KMS-11 (cell line): ENCODE data around the gene NPEPL1.
"Not testable (repeated sequence)": the region's sequence is repeated elsewhere in the genome, so short reads cannot be mapped to it uniquely, and the experiment has no call there.

Experiments used
- H2AFZ ChIP-seq: fragments of 200-600 bp; sonication (generic); 2 replicates; pipeline ENCODE4 v1.6.1; 2016; ENCODE audit warnings: antibody characterized with exemption, mixed run types, low read depth
- H3K27ac ChIP-seq: fragments of 200-600 bp; sonication (generic); 2 replicates; pipeline ENCODE4 v1.6.1; 2016; ENCODE audit warnings: mild to moderate bottlenecking, mixed run types
- H3K27me3 ChIP-seq: fragments of 200-600 bp; sonication (generic); 2 replicates; pipeline ENCODE4 v1.6.1; 2017; ENCODE audit warnings: mild to moderate bottlenecking, low read depth, mixed run types, moderate library complexity; ENCODE audit not compliant: insufficient read depth
- H3K36me3 ChIP-seq: fragments of 200-600 bp; sonication (generic); 2 replicates; pipeline ENCODE4 v1.6.1; 2017; ENCODE audit warnings: mild to moderate bottlenecking, mixed run types; ENCODE audit not compliant: insufficient read depth
- H3K4me1 ChIP-seq: fragments of 200-600 bp; sonication (generic); 2 replicates; pipeline ENCODE4 v1.6.1; 2016; ENCODE audit warnings: mild to moderate bottlenecking, low read depth, mixed run types; ENCODE audit not compliant: poor library complexity, severe bottlenecking
- H3K4me2 ChIP-seq: fragments of 200-600 bp; sonication (generic); 2 replicates; pipeline ENCODE4 v1.7.0; 2016; ENCODE audit warnings: mild to moderate bottlenecking, mixed run types
- H3K4me3 ChIP-seq: fragments of 200-600 bp; sonication (generic); IDR thresholded peaks from 2 replicates; pipeline ENCODE4 v1.6.1; 2017; ENCODE audit warnings: low read depth, low read length, mixed read lengths; ENCODE audit not compliant: insufficient read depth
- H3K79me2 ChIP-seq: fragments of 200-600 bp; sonication (generic); 2 replicates; pipeline ENCODE4 v1.6.1; 2016; ENCODE audit warnings: low read depth, mixed run types; ENCODE audit not compliant: insufficient read depth
- H3K9ac ChIP-seq: fragments of 200-600 bp; sonication (generic); 2 replicates; pipeline ENCODE4 v1.6.1; 2016; ENCODE audit warnings: mild to moderate bottlenecking, mixed run types
- H4K20me1 ChIP-seq: fragments of 200-600 bp; sonication (generic); 2 replicates; pipeline ENCODE4 v1.6.1; 2016; ENCODE audit warnings: mild to moderate bottlenecking, mixed run types; ENCODE audit not compliant: insufficient read depth
- CTCF ChIP-seq: fragments of 200-600 bp; sonication (generic); conservative IDR thresholded peaks from 2 replicates; pipeline ENCODE4 v1.6.1; 2017; ENCODE audit warnings: low read depth, mild to moderate bottlenecking, antibody characterized with exemption, low read length, moderate library complexity, mixed read lengths

NPEPL1 gene

DNA sequence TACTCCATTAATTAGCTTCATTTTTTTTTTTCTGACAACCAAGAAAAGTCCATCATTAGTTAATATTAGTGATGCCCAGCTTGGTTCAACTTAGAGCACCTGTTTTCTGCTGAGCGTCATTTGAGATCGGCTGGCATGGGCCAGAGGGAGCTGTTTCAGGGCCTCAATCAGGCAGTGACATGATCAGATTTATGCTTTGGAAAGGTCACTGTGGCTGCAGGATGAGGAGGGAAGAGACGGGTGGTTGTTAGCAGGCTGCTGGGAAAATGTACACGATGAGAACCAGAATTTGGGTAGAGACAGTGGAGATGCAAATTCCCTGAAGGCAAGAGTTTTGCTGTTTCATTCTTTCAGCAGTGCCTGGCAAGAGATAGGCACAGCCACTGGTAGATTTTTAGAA, 45.9 kb upstream of the NPEPL1 start:
- H3K79me2 ChIP-seq, result peaks cover 8% of the 10 kb centered on the region
- no peak overlapping the region for H3K4me3 ChIP-seq
- H3K4me1 ChIP-seq, result no peaks in the 10 kb centered on the region
- H2AFZ ChIP-seq, result no peak overlapping the region
- H3K36me3 ChIP-seq, result no peaks in the 10 kb centered on the region
- no peak overlapping the region for H3K4me2 ChIP-seq
- TF ChIP-seq CTCF, result no peak
- H3K27ac ChIP-seq, result no peak overlapping the region
- H4K20me1 ChIP-seq, result no peaks in the 10 kb centered on the region
- H3K27me3 ChIP-seq, result no peaks in the 10 kb centered on the region; the same call in 1 of the 2 replicates
- no peak overlapping the region for H3K9ac ChIP-seq

- TF ChIP-seq CTCF, result no peak
- H3K9ac ChIP-seq, result no peak overlapping the region
- no peaks in the 10 kb centered on the region for H3K27me3 ChIP-seq
- H3K4me1 ChIP-seq, result no peaks in the 10 kb centered on the region
- H3K36me3 ChIP-seq, result no peaks in the 10 kb centered on the region
- no peak overlapping the region for H3K4me2 ChIP-seq
- no peaks in the 10 kb centered on the region for H4K20me1 ChIP-seq
- no peak overlapping the region for H2AFZ ChIP-seq
- H3K4me3 ChIP-seq, result no peak overlapping the region
- no peak overlapping the region for H3K27ac ChIP-seq
- peaks cover 14% of the 10 kb centered on the region for H3K79me2 ChIP-seq
Measured at GRCh38 chr20:58647162-58647795, 45.3 kb upstream of the NPEPL1 start.

DNA sequence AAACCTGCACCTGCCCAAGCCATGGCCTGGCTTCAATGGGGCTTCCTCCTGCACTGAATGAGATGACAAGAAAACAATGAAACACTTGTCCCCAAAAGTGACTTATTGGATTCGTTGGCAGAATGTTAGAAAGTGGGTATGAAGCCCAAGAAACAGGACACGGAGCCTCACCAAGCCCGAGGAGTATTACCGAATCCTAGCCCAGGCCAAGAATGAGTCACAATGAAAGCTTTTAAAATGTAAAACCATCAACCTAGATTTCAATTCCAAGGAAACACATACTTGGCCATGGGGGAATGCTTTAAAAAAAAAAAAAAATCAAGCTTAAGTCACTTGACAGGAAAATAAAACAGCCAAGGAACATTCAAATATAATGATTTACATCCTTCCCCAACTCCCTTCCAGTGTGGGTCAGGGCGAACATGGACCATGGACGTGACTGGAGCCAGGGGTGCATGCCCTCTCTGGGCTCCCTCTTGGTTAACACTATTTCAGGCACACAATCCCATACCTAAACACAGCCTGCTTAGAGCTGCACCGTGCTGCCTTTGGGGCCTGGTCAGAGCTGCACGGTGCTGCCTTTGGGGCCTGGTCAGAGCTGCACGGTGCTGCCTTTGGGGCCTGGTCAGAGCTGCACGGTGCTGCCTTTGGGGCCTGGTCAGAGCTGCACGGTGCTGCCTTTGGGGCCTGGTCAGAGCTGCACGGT, 44.7 kb upstream of the NPEPL1 start:
- Histone ChIP-seq H3K9ac (no peak overlapping the region), H3K79me2 (peaks cover 20% of the 10 kb centered on the region), H4K20me1 (no peaks in the 10 kb centered on the region), H3K4me3 (no peak overlapping the region), H3K27me3 (no peaks in the 10 kb centered on the region), H3K27ac (no peak overlapping the region), H3K4me1 (peaks cover 3% of the 10 kb centered on the region), H3K36me3 (no peaks in the 10 kb centered on the region), H2AFZ (no peak overlapping the region), H3K4me2 (no peak overlapping the region)
- no peak for TF ChIP-seq CTCF

DNA sequence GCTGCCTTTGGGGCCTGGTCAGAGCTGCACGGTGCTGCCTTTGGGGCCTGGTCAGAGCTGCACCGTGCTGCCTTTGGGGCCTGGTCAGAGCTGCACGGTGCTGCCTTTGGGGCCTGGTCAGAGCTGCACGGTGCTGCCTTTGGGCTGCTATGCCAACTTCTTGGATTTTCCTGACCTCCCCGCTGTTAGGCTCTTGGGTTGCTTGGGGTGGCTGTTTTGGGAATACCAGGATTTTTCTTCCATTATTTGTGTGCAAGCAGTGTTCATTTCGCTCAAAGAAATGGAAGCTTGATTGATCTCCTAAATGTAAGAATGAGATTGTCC, 44.1 kb upstream of the NPEPL1 start:
- H4K20me1 ChIP-seq, H3K36me3 ChIP-seq, H3K4me3 ChIP-seq, H3K9ac ChIP-seq, H3K27ac ChIP-seq, H2AFZ ChIP-seq, H3K27me3 ChIP-seq, H3K4me1 ChIP-seq, H3K4me2 ChIP-seq: not testable (repeated sequence)
- peaks cover 25% of the 10 kb centered on the region for H3K79me2 ChIP-seq
